ENCODE data around the gene MT3.
"Not testable (repeated sequence)": the region's sequence is repeated elsewhere in the genome, so short reads cannot be mapped to it uniquely, and the experiment has no call there.

Gene MT3

DNA sequence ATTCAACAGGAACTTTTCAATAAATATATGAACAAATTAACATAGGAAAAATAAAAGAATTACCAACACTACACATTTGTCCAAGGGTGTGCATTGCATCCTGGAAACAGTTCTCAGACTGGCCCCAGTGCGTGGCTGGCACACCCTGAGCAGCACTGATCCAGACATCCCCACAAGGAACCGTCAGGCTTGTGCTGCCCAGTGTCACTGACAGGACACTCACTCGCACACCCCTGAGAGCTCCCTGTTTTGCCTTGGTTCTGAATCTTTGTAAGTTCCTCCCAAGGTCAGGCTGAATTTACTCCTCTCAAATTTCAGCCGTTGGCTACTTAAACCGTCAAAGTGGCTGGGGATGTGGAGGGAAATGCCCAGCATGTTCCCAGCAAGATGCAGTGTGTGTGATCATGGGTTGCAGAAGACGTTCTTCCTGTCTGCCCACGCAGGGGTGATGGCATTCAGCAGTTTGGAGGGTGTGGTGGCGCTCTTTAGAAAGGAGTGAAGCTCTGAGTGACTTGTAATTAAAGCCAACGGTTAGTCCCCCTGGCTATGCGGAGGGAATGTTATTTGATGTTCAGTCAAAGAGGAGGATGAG, 20.8 kb downstream of the MT3 start:
- peak; percentile 63 for DNase-seq (ENCODE audit: low read depth, low spot score)

DNA sequence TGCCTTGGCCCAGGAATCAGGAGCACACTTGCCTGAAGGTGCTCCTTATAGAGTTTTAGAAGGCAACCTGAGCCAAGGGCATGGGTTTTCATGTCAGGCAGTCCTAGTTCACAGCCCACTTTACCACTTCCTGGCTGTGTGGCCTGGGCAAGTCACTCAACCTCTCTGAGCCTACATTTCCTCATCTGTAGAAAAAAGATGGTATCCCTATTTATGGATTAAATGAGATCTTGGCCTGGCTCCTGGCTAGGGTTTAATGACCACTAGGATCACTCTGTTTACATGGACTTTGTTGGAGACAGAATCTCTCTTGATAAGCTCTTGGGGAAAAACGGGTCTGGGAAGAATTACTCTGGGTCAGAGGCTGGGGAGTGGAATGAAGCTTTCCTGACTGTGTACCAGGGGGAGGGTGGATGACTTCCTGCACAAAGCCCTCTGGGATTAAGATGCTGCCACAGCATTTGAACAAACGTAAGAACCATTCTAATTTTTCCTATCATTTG, 21.3 kb downstream of the MT3 start:
- no peak for DNase-seq (ENCODE audit: low read depth, low spot score)

GRCh38 chr16:56611281-56611833, 22.0 kb downstream of the MT3 start:
- no peak for DNase-seq (ENCODE audit: low read depth, low spot score)

DNA sequence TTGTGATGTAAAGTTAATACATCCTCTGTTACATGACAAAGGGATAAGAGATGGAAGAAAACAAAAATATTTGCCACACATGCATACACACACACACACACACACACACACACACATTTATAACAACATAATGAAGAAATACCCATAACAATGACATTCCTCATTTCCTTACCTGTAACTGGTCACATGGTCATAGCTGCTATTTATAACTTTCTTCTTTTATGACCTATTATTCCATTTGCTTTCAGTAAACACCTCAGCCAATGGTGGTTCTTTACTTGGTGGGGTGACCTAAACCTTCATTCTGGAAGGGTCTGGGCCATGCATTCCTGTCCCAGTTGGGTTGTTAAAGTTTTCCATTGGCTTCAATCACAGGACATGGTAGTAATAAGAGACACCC, 24.4 kb downstream of the MT3 start:
- no peak for DNase-seq (ENCODE audit: low read depth, low spot score)

- no peak for DNase-seq (ENCODE audit: low read depth, low spot score)
Measured at GRCh38 chr16:56614549-56614991, 25.2 kb downstream of the MT3 start.

DNA sequence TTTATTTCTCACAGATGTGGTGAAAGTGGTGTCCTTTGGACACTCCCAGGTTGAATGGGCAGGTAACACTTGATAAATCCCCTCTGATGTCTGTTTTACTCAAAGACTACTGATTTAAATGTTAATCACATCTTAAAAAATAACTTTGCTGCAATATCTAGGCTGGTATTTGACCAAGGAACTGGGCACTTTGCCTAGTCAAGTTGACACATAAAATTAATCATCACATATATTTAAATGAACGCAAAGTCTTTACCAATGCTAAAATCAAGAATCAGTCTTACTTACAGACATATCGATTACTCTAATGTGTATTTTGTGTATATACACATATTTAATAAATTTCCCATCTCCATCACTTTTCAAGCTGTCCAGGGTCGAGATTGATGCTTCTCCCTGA, 26.0 kb downstream of the MT3 start:
- no peak for DNase-seq (ENCODE audit: low read depth, low spot score)

DNA sequence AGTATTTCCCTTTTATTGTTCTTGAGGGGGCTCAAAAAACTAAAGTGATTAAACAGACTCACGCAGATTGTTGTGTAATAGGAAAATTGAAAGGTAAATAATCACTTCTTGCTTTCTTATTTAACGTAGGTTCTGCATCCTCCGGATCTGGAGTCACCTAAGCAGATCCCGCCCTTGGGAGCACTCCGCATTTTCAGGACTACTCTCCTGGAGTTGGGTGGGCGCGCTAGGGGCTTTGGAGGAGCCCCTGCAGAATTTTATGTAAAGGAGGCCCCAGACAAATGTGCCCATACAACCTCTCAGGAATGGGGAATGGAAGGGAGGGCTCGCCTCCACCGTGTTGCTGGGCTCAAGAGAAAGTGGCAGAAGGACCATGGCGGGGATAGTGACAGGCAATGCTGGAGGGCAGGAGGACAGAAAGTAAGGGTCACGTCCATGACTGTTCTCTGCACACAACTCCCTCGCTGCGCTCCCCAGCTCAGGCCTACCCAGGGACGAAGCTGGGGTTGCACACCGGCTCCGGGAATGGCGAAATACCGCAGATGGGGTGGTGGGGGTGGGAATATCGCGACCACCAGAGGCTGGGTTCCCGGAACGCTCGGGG, 27.4 kb downstream of the MT3 start:
- no peak for DNase-seq (ENCODE audit: low read depth, low spot score)

GRCh38 chr16:56617212-56618085, 28.1 kb downstream of the MT3 start:
- no peak for DNase-seq (ENCODE audit: low read depth, low spot score)

GRCh38 chr16:56618138-56618537, 28.8 kb downstream of the MT3 start:
- DNase-seq (ENCODE audit: low read depth, low spot score) = no peak

DNA sequence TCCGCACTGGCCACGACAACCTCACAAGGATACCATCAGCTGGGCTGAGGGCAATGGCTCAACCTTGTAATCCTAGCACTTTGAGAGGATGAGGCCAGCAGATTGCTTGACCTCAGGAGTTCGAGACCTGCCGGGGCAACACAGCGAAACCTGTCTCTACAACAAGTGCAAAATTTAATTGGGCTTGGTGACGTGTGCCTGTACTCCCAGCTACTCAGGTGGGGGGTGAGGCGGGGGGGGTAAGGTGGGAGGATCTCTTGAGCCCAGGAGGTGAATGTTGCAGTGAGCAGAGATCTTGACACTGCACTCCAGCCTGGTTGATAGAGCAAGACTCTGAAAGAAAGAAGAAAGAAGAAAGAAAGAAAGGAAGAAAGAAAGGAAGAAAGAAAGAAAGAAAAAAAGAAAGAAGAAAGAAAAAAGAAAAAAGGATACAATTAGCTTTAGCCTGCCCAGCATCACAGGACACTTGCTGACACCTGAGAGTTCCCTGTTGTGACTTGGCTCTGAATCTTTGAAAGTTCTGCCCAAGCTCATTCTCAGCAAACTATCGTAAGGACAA, 31.1 kb downstream of the MT3 start:
- no peak for DNase-seq (ENCODE audit: low read depth, low spot score)

DNA sequence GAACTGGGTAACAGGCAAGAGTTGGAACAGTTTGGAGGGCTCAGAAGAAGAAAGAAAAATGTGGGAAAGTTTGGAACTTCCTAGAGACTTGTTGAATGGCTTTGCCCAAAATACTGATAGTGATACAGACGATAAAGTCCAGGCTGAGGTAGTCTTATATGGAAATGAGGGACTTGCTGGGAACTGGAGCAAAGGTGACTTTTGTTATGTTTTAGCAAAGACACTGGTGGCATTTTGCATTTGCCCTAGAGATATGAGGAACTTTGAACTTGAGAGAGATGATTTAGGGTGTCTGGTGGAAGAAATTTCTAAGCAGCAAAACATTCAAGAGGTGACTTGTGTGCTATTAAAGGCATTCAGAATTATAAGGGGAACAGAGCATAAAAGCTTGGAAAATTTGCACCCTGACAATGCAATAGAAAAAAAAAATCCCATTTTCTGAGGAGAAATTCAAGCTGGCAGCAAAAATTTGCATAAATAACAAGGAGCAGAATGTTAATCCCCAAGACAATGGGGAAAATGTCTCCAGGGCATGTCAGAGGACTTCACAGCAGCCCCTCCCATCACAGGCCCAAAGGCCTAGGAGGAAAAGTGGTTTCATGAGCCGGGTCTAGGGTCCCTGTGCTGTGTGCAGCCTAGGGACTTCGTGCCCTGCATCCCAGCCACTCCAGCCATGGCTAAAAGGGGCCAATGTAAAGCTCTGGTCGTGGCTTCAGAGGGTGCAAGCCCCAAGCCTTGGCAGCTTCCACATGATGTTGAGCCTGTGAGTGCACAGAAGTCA, 32.5 kb downstream of the MT3 start:
- DNase-seq (ENCODE audit: low read depth, low spot score) = not testable (repeated sequence)

GRCh38 chr16:56623184-56623583, 33.9 kb downstream of the MT3 start:
- not testable (repeated sequence) for DNase-seq (ENCODE audit: low read depth, low spot score)

DNA sequence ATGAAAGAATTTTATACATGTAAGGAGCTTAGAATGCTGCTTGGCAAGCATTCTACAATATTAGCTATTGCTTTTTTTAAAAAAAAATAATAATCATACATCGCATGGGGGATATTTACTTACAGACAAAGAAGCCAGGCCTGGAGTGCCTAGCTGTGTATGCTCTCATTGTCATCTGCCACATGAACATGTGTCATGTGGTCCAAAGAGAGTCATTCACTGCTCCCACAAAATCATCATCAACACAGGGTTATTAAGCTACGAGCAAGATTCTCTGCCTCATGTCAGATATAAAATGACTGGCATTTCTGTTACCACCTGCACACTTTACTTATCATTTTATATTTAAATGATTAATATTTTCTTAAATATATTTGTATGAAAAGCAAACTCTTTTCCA, 34.3 kb downstream of the MT3 start:
- DNase-seq (ENCODE audit: low read depth, low spot score) = no peak

DNA sequence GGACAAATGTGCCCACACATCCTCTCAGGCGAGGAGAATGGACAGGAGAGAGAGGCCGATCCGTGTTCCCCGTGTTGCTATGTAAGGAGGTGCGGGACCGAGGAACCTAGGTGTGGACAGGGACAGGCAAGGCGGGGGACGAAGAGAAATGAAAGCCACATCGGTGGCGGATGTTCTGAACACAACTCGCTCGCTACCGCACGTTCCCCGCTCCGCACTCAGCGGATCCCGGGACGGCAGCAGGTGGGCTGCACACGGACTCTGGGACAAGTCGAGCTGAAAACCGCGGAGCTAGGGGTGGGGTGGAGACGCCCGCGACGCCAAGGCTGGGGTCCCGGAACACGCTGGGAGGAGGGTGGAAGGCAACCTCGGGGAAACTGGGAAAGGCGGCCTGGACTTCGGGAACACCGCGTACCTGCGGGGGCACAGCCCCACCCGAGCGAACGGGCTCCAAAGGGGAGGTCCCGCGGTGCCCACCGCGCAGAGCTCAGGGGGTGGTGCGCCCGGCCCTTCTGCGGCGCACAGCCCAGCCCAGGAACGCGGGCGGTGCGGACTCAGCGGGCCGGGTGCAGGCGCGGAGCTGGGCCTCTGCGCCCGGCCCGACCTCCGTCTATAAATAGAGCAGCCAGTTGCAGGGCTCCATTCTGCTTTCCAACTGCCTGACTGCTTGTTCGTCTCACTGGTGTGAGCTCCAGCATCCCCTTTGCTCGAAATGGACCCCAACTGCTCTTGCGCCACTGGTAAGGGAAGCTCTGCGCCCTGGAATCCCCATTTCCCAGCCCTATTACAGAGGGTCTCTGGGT, 36.0 kb downstream of the MT3 start, which contains the start of gene MT1E:
TSS of gene MT1E (plus strand) at position 642 of the 803 bp plus-strand sequence. CDS start at position 713, 71 bp downstream.
- no peak for DNase-seq (ENCODE audit: low read depth, low spot score)

DNA sequence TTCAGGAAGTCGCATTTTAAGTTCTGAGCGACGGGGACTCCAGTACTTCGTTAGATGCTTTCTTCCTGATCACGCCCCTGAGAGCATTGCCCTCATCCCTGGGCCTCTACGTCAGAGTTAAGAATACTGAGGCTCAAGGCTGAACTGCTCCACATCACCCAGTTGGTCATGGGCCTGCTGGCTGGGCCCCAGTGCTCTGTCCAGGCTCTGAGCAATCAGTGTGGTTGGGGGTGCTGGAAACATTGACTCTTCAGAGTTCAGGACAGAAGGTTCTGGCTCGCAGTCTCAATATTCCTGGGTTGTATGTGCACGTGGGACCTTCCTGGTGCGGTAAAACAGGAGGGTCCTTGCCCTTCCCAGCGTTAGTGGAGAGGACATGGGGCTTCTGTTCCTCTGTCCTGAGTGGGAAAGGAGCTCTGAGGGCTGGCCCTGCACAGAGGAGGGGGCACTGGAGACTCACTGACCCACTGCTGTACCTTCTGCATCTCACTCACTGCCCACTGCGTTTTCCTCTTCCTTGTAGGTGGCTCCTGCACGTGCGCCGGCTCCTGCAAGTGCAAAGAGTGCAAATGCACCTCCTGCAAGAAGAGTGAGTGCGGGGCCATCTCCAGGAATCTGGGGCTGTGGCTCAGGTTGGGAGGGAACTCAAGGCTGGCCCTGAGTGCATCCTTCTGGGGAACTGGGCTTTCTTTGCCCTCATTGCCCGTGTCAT, 36.8 kb downstream of the MT3 start:
- DNase-seq (ENCODE audit: low read depth, low spot score) = no peak

DNA sequence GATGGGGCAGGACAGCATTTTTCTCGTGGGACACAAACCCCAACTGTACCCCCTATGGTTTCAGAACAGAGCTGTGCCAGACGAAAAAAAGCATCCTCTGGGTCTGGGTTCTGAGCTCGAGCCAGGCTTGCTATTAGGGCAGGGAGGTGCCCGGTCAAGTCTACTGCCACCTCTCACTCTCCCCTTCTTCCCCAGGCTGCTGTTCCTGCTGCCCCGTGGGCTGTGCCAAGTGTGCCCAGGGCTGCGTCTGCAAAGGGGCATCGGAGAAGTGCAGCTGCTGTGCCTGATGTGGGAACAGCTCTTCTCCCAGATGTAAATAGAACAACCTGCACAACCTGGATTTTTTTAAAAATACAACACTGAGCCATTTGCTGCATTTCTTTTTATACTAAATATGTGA, 37.4 kb downstream of the MT3 start:
- no peak for DNase-seq (ENCODE audit: low read depth, low spot score)

DNA sequence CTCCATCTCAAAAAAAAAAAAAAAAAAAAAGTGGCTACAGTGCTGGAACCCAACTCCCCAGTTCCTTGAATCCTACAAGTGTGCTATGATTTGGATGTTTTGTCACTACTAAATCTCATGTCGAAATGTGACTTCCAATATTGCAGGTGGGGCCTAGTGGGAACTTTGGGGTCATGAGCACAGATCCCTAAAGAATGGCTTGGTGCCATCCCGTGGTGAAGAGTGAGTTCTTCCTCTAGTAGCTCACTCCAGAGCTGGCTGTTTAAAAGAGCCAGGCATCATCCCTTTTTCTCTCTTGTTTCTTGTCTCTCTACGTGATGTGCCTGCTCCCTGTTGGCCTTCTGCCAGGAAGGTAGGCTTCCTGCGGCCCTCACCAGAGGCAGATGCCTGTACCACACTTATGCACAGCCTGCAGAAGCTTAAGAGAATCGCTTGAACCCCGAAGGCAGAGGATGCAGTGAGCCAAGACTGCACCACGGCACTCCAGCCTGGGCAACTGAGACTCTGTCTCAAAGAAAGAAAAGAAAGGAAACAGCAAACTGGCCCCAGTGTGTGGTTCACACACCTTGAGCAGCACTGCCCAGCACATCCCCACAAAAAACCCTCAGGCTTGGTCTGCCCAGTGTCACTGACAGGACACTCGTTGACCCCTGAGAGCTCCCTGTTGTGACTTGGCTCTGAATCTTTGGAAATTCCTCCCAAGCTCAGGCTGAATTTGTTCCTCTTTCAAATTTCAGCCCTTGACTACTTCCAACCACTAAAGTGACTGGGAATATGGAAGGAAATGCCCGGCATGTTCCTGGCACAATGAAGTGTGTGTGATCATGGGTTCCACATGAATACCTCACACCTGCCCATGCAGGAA, 39.4 kb downstream of the MT3 start:
- no peak for DNase-seq (ENCODE audit: low read depth, low spot score)

GRCh38 chr16:56629531-56629930, 40.2 kb downstream of the MT3 start:
- no peak for DNase-seq (ENCODE audit: low read depth, low spot score)

DNA sequence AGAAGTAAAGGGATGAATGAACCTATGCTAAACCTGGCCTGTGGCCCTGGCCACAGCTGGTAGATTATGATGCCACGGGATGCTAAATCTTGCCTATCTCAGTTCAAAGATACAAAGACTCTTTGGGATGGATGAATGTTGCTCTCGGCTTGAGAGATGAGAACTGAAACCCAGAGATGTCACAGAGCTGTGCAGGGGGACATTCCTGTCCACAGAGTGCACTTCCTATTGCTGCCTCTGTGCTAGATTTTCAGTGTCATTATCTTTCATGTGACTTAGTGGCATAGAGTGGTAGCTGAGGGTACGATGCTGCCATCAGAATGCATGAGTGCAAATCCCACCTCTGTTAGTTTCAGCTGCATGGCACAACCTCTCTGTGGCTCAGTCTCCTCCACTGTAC, 40.8 kb downstream of the MT3 start:
- no peak for DNase-seq (ENCODE audit: low read depth, low spot score)

Measured in brain pericyte (primary cell).